Lower leg skin (tissue), 4 donors: ENCODE results near the gene FOXO6. TPM values are rescaled to one million over a fixed set of nuclear protein-coding genes. Genes with fewer than 3 reads are reported as not detected.
A peak's percentile ranks its signal among the peaks of the same experiment; 100 is the strongest.

Source experiments
- DNase-seq, 2 donors: peaks; one replicate each; pipeline ENCODE4 v3.0.0-alpha.2; 2019; ENCODE audit warnings: low spot score in 2 of 2
- H3K4me3 ChIP-seq: fragments of 200-600 bp; sonication (generic); 2 replicates; pipeline ENCODE4 v1.5.1; 2017; ENCODE audit warnings: mild to moderate bottlenecking, low read depth; ENCODE audit not compliant: poor library complexity, severe bottlenecking
- CTCF ChIP-seq, 3 donors: fragments of 450-650 bp; IDR thresholded peaks; one replicate each; pipeline ENCODE4 v1.5.1; 2016; ENCODE audit warnings: antibody characterized with exemption in 3 of 3, mild to moderate bottlenecking in 3 of 3, moderate library complexity in 2 of 3
- POLR2A ChIP-seq, 2 donors: fragments of 450-650 bp; IDR thresholded peaks; one replicate each; pipeline ENCODE4 v1.6.1; 2016 to 2017; ENCODE audit warnings: antibody characterized with exemption in 2 of 2, mild to moderate bottlenecking in 1 of 2, moderate library complexity in 1 of 2
- WGBS, 2 donors: methylation state at CpG; one replicate each; pipeline ENCODE4 v1.1.5; 2018; 5-methylcytosine and 5-hydroxymethylcytosine counted together
- intact Hi-C: fragments of 100-400 bp; cut with DNase I; formaldehyde crosslinking; loops from one replicate; pipeline ENCODE4 v1.15.0; 2023; ENCODE audit warnings: low total_unique reads
- total RNA-seq, 4 donors: library from RNA; depleted of rRNA; stranded (reverse); fragments of >200 nt; gene quantifications; one replicate each; pipeline ENCODE4 v1.1.0, GENCODE V29; 2016

Gene FOXO6
- total RNA-seq, 4 donors from 2014 or later, result 0.15 to 3.5 (median 1.5) TPM

- intact Hi-C loops, result no loop called here
These were observed 14.0 kb upstream of the FOXO6 start for GRCh38 chr1:41347276-41347675.

GRCh38 chr1:41348394-41348793, 12.8 kb upstream of the FOXO6 start:
- TF ChIP-seq POLR2A (IDR thresholded peaks at IDR 0.05) (no peak), CTCF (IDR thresholded peaks at IDR 0.05) (no peak)
- intact Hi-C loops, result no loop called here
- WGBS, 2 donors, result 86 to 89% methylated on average over 4 of the region's 4 CpGs
- H3K4me3 ChIP-seq, result no peak overlapping the region
- DNase-seq, result peak in 1 of 2 donors; percentile 61

More at GRCh38 chr1:41347276-41347675, 14.0 kb upstream of the FOXO6 start:
- peak in 1 of 2 donors; percentile 39 for DNase-seq
- WGBS, 2 donors, result 67 to 77% methylated on average over 2 of the region's 2 CpGs
- no peak overlapping the region for H3K4me3 ChIP-seq
- TF ChIP-seq POLR2A (IDR thresholded peaks at IDR 0.05), result no peak
- TF ChIP-seq CTCF (IDR thresholded peaks at IDR 0.05), result no peak

- TF ChIP-seq CTCF (IDR thresholded peaks at IDR 0.05) (no peak), POLR2A (IDR thresholded peaks at IDR 0.05) (no peak)
- intact Hi-C loops, result no loop called here
- H3K4me3 ChIP-seq, result no peak overlapping the region
- DNase-seq, result peak in 1 of 2 donors; percentile 80
- WGBS, 2 donors, result 92 to 93% methylated on average over 8 of the region's 8 CpGs
These were observed 11.7 kb upstream of the FOXO6 start for GRCh38 chr1:41349361-41350054.

GRCh38 chr1:41350055-41350378, 11.2 kb upstream of the FOXO6 start:
- TF ChIP-seq CTCF (IDR thresholded peaks at IDR 0.05) (no peak), POLR2A (IDR thresholded peaks at IDR 0.05) (no peak)
- intact Hi-C loops, result no loop called here
- peak in 1 of 2 donors; percentile 32 for DNase-seq
- WGBS, 2 donors, result 80 to 83% methylated on average over 2 of the region's 2 CpGs
- no peak overlapping the region for H3K4me3 ChIP-seq

GRCh38 chr1:41351262-41352151, 9.7 kb upstream of the FOXO6 start:
- 86 to 92% methylated on average over 6 of the region's 6 CpGs for WGBS, 2 donors
- TF ChIP-seq CTCF (IDR thresholded peaks at IDR 0.05), result no peak
- TF ChIP-seq POLR2A (IDR thresholded peaks at IDR 0.05), result no peak
- DNase-seq, result peak in 1 of 2 donors; percentile 43
- H3K4me3 ChIP-seq, result no peak overlapping the region
- intact Hi-C loops, result loop anchor here (1.0 kb wide), 1 partner anchor 11 kb away; no protein-coding TSS in a partner anchor
